Suppressor macrophage treated with lipopolysaccharide for 1 hour (primary cell): ENCODE results near the gene BMF.
A peak's percentile ranks its signal among the peaks of the same experiment; 100 is the strongest.

ENCODE experiments used
- DNase-seq, 3 donors: peaks; one replicate each; pipeline ENCODE4 v3.0.0-alpha.2; 2020 to 2022

The BMF gene

GRCh38 chr15:40100947-40101905 lies 7.5 kb downstream of the BMF start:
- DNase-seq: peak in 2 of 3 donors; percentile 57

DNA sequence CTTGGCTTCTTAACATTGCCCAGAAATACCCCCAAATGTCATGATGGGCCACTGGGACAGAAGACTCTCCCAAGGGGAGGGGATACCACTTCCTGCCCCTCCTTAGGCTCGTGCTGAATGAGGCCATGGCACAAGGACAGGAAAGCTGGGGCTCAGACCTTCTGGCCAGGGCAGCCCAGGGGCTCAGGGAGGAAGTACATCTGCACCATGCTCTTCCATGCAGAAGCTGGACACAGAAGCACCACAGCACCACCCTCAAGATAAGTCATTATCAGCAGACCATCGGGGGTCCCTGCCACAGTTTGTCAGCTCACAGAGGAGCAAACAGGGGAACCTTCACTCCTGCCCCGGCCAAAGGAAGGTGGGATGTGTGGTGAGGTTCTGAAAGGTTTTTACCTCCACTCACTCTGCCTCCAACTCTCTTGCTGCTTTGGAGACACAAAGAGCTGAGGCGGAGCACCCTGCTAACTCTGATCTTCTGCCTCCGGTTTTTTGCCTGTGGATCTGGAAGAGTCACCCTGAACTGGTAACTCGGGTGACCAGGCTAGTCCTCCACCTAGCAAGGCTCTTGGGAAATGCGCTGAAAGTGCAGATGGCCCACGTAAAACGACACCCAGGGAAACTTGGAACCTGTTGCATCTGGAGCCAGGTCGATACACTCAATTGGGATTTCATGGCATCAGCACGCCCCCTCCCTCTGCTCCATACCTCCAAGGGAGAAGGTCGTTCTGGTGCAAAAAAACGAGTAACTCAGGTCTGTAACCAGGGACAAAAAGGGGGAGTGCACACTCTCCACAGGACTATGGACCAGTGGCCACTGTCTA lies 8.3 kb downstream of the BMF start:
- DNase-seq: peak in 2 of 3 donors; percentile 46 to 51

GRCh38 chr15:40098489-40099261 lies 10.0 kb downstream of the BMF start:
- DNase-seq: peak; percentile 81 to 85 (median 85)

GRCh38 chr15:40097968-40098476 lies 10.7 kb downstream of the BMF start:
- DNase-seq: peak; percentile 63 to 75 (median 72)

- no peak for DNase-seq
These were observed 11.3 kb downstream of the BMF start for GRCh38 chr15:40097096-40097967.

- DNase-seq: no peak
These were observed 12.4 kb downstream of the BMF start for GRCh38 chr15:40096094-40096891.

GRCh38 chr15:40095371-40096093 lies 13.1 kb downstream of the BMF start:
- DNase-seq: peak; percentile 66 to 76 (median 69)

- DNase-seq: no peak
These were observed 14.5 kb downstream of the BMF start for GRCh38 chr15:40094156-40094555.

DNA sequence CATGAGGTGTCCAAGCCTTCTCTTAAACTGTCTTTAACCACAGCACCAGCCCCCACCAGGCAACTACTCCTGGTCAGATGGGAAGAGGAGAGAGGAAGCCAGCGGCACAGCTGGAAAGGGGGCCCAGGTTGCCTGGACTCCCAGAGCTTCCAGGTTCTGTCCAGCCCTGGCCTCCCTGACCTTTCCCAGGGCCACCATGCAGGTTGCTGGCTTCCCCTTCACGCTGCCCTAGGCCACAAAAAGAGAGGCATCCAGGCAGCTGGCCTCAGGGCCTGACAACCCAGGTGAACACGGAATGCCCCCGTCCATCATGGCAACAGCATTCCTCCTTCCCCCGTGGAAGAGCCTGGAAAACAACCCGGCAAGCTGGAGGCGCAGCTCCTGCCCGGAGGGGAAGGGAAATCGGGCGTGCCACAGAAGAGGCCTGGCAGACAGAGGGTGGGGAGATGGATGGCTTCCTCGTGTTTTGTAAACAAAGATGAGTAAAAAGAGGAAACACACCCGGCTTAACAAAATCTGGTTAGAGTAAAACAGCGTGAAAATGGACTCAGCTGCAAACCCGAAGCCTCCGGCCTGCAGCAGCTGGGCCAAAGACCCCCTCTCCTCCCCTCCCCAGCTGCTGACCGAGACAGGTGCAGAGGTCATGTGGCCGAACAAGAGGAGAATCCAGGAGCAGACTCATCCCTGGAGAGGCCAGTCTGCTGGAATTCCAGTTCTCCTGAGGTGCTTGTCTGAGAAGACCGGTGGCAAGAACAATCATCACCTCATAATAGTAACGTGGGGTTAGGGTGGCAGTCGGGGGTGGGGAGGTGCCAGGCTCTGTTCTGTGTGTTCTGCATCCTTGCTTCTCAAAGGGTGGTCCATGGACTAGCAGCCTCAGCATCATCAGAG lies 15.5 kb downstream of the BMF start:
- DNase-seq: peak; percentile 49 to 51 (median 50)

GRCh38 chr15:40092256-40092978 lies 16.3 kb downstream of the BMF start:
- DNase-seq: no peak

DNA sequence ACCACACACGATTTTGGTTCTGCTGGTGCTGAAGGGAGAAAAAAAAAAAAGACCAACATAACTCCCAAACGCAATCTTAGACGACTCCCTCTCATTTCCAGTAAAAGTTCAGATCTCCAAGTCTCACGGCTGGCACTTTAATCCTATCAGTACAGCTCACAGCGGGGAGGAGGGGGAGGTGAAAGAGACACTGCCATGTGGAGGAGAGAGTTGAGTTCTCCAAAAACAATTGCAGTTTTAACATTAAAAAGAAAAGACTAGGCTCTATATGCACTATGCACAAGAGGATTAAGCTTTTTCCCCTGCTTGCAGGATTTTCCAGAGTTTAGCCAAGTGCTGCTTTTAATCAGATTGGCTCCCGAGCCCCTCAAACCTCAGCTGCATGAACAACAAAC lies 16.8 kb downstream of the BMF start:
- DNase-seq: no peak

DNA sequence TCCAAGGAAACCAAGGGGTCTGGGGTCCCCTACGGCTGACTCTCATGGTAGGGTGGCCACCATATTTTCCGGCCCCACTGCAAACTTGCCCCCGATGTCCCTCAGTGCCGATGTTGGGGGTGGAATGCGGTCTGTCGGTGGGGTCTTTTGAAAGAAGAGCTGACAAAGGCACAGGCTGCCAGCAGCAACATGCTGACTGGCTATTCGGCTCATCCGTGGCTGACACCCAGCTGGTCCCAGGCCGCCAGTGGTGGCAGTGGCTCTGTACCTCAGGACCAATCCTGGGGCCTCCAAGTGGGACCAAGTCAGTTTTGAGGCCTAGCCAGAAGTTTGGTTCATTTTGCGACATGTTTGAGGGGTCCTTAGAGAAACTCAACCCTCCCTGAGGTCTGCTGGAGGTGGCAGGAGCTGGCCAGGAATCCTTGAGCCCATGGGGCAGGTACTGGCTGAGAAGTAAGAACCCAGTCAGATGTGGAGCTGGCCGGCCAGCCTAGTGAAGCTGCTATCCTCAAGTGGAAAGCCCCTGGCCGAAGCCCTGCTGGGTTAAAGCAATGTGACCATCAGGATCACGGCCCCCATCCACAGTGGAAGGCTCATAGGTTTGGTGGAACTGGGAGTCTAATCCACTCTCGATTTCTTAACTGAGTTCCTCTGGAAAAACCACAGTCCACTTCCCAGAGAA lies 17.8 kb downstream of the BMF start:
- no peak for DNase-seq

GRCh38 chr15:40088929-40089755 lies 19.5 kb downstream of the BMF start:
- no peak for DNase-seq

DNA sequence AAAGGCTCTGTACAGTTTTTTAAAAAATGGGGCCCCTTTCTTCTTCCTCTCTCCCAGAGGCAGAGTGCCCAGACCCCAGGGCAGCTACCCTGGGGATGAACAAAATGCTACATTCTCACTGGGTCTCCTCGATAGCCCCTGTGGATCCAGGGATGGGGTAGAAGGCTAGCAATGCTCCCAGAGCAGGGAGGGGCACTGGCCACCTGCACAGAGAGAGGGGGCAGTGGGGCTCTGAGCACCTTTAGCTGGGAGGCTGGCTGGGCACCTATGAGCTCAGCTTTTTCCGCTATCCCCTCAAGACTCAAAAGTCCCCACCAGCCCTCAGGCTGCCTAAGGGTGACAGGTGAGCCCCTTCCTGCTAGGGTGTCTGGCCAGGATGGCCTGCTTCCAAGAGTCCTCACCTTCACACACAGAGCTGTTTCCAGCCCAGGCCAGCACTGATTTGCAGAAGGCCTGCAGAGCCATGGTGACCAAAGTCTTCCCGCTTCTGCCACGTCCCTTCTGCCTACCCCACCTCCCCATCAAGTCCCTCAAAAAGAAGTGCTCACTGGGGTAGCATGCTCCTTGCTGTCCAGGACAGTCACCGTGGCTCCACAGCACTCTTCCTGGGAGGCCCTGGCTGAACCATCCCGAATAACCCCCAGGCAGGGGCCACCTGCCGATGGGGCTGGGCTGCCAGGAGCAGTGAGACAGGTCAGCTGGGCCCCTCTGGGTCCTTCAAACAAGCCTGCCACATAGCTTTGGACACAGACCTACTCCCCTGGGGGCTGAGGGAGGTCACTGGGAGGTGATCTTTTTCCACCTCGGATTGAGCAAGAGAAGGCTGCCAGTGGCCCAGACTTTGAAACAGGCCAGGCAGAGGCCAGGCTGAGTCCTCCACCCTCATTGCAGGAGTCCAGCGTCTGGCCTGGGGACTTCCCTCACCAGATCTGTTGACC lies 20.4 kb downstream of the BMF start:
- DNase-seq: peak; percentile 38 to 58 (median 49)

- no peak for DNase-seq
These were observed 21.4 kb downstream of the BMF start for GRCh38 chr15:40087068-40087810.
